Caco-2 (cell line): ENCODE data around the gene RUNX2. TPM values are rescaled to one million over a fixed set of nuclear protein-coding genes. Genes with fewer than 3 reads are reported as not detected.

Source experiments
- BruUV-seq: library from RNA; stranded (reverse); fragments of 400-500 nt; replicated peaks from 2 replicates; lab custom pipeline; 2021; lab: Mats Ljungman, UMichigan
- CTCF ChIA-PET: fragments of 300-600 bp; sonication (Branson Sonifier 250); formaldehyde crosslinking; loops from one replicate; lab custom pipeline; 2022; ENCODE audit warnings: antibody characterized with exemption; lab: Charles Lee
- POLR2A ChIA-PET: fragments of 300-600 bp; sonication (Branson Sonifier 250); formaldehyde crosslinking; loops from one replicate; lab custom pipeline; 2022; ENCODE audit warnings: antibody characterized with exemption; lab: Charles Lee
- DNase-seq, 2 experiments: peaks; one replicate each; pipeline versions ENCODE4 v3.0.0 to v3.0.0-alpha.2; 2020 to 2022
- H3K27me3 ChIP-seq: replicated peaks from 2 replicates; pipeline ENCODE4 v1.6.0; 2011; ENCODE audit warnings: low read length; ENCODE audit not compliant: control insufficient read depth, insufficient read depth
- H3K36me3 ChIP-seq: 2 replicates; pipeline ENCODE4 v1.5.1; 2011; ENCODE audit warnings: low read length; ENCODE audit not compliant: control insufficient read depth, insufficient read depth
- H3K4me1 ChIP-seq: fragments of 250-450 bp; sonication (Bioruptor Pico); 2 replicates; pipeline ENCODE4 v1.5.1; 2020; ENCODE audit warnings: mild to moderate bottlenecking
- H3K4me3 ChIP-seq: 2 replicates; pipeline ENCODE4 v1.5.1; 2011; ENCODE audit warnings: low read depth, mild to moderate bottlenecking, control low read depth, low read length
- H3K9me3 ChIP-seq: fragments of 250-450 bp; sonication (Bioruptor Pico); 2 replicates; pipeline ENCODE4 v1.5.1; 2020; ENCODE audit warnings: mild to moderate bottlenecking, moderate library complexity
- H3K27ac Mint-ChIP-seq: one replicate; pipeline ENCODE4 v1.8.0; 2022; ENCODE audit warnings: mixed read lengths; ENCODE audit not compliant: unreplicated experiment
- H3K27me3 Mint-ChIP-seq: one replicate; pipeline ENCODE4 v1.8.0; 2022; ENCODE audit warnings: mixed read lengths; ENCODE audit not compliant: insufficient read depth, unreplicated experiment
- H3K36me3 Mint-ChIP-seq: one replicate; pipeline ENCODE4 v1.8.0; 2022; ENCODE audit warnings: mild to moderate bottlenecking, mixed read lengths; ENCODE audit not compliant: insufficient read depth, unreplicated experiment
- H3K4me1 Mint-ChIP-seq: one replicate; pipeline ENCODE4 v1.8.0; 2022; ENCODE audit warnings: low read depth, mixed read lengths; ENCODE audit not compliant: unreplicated experiment
- H3K4me3 Mint-ChIP-seq: one replicate; pipeline ENCODE4 v1.8.0; 2022; ENCODE audit warnings: mild to moderate bottlenecking, moderate library complexity, mixed read lengths; ENCODE audit not compliant: unreplicated experiment
- H3K9me3 Mint-ChIP-seq: one replicate; pipeline ENCODE4 v1.8.0; 2022; ENCODE audit warnings: mixed read lengths; ENCODE audit not compliant: unreplicated experiment
- intact Hi-C: fragments of 100-400 bp; cut with micrococcal nuclease; formaldehyde crosslinking; loops from one replicate; pipeline ENCODE4 v1.10.0; 2022; ENCODE audit not compliant: unreplicated experiment
- total RNA-seq: library from RNA; stranded (reverse); gene quantifications from 2 replicates; pipeline ENCODE4 v1.2.3, GENCODE V29; 2022
- TF ChIP-seq, protein P1 (sequence below), 2 experiments: fragments of 200-600 bp in 1 of 2; IDR thresholded peaks; 1 replicate in 1 of 2; 2 replicates in 1 of 2; pipeline versions ENCODE4 v1.5.1 to v1.8.0; 2011 to 2022; ENCODE audit warnings: antibody characterized with exemption in 1 of 2, control low read depth in 1 of 2, inconsistent platforms in 1 of 2, low read depth in 1 of 2, low read length in 1 of 2, mild to moderate bottlenecking in 1 of 2, moderate library complexity in 1 of 2; ENCODE audit not compliant: insufficient read depth in 1 of 2, severe bottlenecking in 1 of 2, unreplicated experiment in 1 of 2

RUNX2 gene
- total RNA-seq, 1 experiment from 2014 or later, result not detected

DNA sequence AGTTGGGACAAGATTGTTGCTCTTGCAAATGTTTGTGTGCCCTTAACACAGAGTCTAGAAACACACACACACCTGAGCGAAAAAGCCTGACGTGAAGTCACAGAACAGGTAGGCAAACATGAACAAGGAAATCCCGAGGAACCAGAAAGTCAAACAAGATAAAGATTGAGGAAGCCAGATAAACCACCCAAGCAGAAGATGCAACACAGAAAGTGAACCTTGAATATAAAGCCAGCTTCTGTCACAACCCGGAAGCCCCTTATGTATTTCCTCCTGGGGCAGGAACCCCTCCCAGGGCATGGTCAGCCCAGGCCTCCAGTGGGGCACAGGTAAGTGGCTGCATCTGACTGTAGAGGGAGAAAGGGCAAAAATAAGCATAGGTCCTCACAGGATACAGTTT, 207.8 kb downstream of the RUNX2 start:
- peaks cover 8% of the 10 kb centered on the region for H3K4me1 ChIP-seq
- Mint-ChIP-seq H3K4me3 (no peak overlapping the region), H3K4me1 (peaks cover 23% of the 10 kb centered on the region), H3K27ac (no peak overlapping the region), H3K9me3 (no peaks in the 10 kb centered on the region), H3K27me3 (no peaks in the 10 kb centered on the region), H3K36me3 (no peaks in the 10 kb centered on the region)
- no peaks in the 10 kb centered on the region for H3K36me3 ChIP-seq
- H3K9me3 ChIP-seq, result no peaks in the 10 kb centered on the region
- no peak overlapping the region for H3K4me3 ChIP-seq
- POLR2A ChIA-PET, result no interaction called here
- peak in 1 of 2 experiments; percentile 10 for DNase-seq
- intact Hi-C loops, result no loop called here
- TF ChIP-seq, protein P1, sequence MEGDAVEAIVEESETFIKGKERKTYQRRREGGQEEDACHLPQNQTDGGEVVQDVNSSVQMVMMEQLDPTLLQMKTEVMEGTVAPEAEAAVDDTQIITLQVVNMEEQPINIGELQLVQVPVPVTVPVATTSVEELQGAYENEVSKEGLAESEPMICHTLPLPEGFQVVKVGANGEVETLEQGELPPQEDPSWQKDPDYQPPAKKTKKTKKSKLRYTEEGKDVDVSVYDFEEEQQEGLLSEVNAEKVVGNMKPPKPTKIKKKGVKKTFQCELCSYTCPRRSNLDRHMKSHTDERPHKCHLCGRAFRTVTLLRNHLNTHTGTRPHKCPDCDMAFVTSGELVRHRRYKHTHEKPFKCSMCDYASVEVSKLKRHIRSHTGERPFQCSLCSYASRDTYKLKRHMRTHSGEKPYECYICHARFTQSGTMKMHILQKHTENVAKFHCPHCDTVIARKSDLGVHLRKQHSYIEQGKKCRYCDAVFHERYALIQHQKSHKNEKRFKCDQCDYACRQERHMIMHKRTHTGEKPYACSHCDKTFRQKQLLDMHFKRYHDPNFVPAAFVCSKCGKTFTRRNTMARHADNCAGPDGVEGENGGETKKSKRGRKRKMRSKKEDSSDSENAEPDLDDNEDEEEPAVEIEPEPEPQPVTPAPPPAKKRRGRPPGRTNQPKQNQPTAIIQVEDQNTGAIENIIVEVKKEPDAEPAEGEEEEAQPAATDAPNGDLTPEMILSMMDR (IDR thresholded peaks at IDR 0.05; ENCODE audit: insufficient read depth in 1 of 2, low read depth in 1 of 2, low read length in 1 of 2, severe bottlenecking in 1 of 2, unreplicated experiment in 1 of 2), result no peak
- BruUV-seq, result no TSS peak
- H3K27me3 ChIP-seq, result no peaks in the 10 kb centered on the region
- CTCF ChIA-PET, result no interaction called here

DNA sequence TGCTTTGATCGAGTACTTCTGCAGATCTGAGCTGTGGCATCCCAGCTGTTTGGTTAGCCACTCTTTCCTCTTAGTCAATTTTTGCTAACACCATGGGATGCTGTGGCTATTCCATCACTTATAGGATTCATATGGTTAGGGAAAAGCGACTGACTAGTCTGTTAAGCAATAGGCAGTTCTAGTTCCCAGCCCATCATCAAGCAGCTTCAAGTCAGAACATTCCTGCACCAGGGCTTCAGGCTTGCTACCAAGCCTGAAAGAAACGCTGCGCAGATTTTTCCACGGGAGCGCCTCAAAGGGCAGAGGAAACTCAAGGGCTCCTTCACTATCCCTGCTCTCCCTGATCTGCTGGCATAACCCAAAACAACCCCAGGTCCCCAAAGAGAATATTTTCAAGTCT, 209.4 kb downstream of the RUNX2 start:
- no peak overlapping the region for H3K27ac Mint-ChIP-seq
- POLR2A ChIA-PET, result no interaction called here
- DNase-seq, result no peak
- H3K36me3 Mint-ChIP-seq, result no peaks in the 10 kb centered on the region
- H3K4me3 Mint-ChIP-seq, result no peak overlapping the region
- CTCF ChIA-PET, result no interaction called here
- no peaks in the 10 kb centered on the region for H3K27me3 Mint-ChIP-seq
- Histone ChIP-seq H3K27me3 (no peaks in the 10 kb centered on the region), H3K36me3 (no peaks in the 10 kb centered on the region), H3K9me3 (no peaks in the 10 kb centered on the region), H3K4me1 (peaks cover 8% of the 10 kb centered on the region), H3K4me3 (no peak overlapping the region)
- intact Hi-C loops, result no loop called here
- no TSS peak for BruUV-seq
- peaks cover 23% of the 10 kb centered on the region for H3K4me1 Mint-ChIP-seq
- no peaks in the 10 kb centered on the region for H3K9me3 Mint-ChIP-seq
- TF ChIP-seq, protein P1 (IDR thresholded peaks at IDR 0.05; ENCODE audit: insufficient read depth in 1 of 2, low read depth in 1 of 2, low read length in 1 of 2, severe bottlenecking in 1 of 2, unreplicated experiment in 1 of 2), result no peak

GRCh38 chr6:45538641-45539547, 210.8 kb downstream of the RUNX2 start:
- POLR2A ChIA-PET, result no interaction called here
- CTCF ChIA-PET, result no interaction called here
- H3K4me3 ChIP-seq, result no peak overlapping the region

More at GRCh38 chr6:45538641-45539547, 210.8 kb downstream of the RUNX2 start:
- peaks cover 8% of the 10 kb centered on the region for H3K4me1 ChIP-seq
- H3K27me3 Mint-ChIP-seq, result no peaks in the 10 kb centered on the region
- no TSS peak for BruUV-seq
- H3K9me3 ChIP-seq, result no peaks in the 10 kb centered on the region
- no peak overlapping the region for H3K4me3 Mint-ChIP-seq
- H3K4me1 Mint-ChIP-seq, result peaks cover 23% of the 10 kb centered on the region
- peak overlapping the region; percentile 16 for H3K27ac Mint-ChIP-seq
- intact Hi-C loops, result no loop called here
- H3K36me3 Mint-ChIP-seq, result no peaks in the 10 kb centered on the region
- no peaks in the 10 kb centered on the region for H3K27me3 ChIP-seq
- H3K9me3 Mint-ChIP-seq, result no peaks in the 10 kb centered on the region
- TF ChIP-seq, protein P1 (IDR thresholded peaks at IDR 0.05; ENCODE audit: insufficient read depth in 1 of 2, low read depth in 1 of 2, low read length in 1 of 2, severe bottlenecking in 1 of 2, unreplicated experiment in 1 of 2), result no peak
- H3K36me3 ChIP-seq, result no peaks in the 10 kb centered on the region
- no peak for DNase-seq
